Forelimb muscle (tissue), 1 donor: Measurements from ENCODE around the gene RCAN2. TPM values are rescaled to one million over a fixed set of nuclear protein-coding genes. Genes with fewer than 3 reads are reported as not detected.

Experiments used
- DNase-seq: peaks from one replicate; pipeline ENCODE4 v3.0.0-alpha.2; 2013; ENCODE audit warnings: low read depth
- polyA plus RNA-seq: library from polyadenylated mRNA; unstranded; fragments of 120-200 nt; gene quantifications from one replicate; pipeline ENCODE4 v1.2.1, GENCODE V29; 2013; ENCODE audit not compliant: insufficient read length

The RCAN2 gene
- polyA plus RNA-seq, 1 donor = 4.7 TPM

DNA sequence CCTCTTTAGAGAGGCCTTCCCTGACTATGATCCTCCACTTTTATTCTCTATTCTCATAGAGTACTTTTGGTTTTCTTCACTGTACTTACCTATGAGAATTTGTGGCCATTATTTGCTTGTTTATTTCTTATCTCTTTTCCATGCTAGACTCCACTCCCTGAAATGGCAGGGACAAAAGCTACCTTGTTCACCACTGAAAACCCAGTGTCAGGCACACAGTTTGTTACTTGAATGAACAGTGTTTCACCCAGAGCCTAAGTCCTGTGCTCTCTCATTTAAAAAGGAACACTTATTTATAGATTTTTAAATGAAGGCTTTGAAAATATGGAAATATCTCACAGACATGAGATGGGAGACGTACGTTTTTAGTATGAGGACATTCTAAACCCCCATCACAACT is 272.8 kb downstream of the RCAN2 start:
- no peak for DNase-seq

DNA sequence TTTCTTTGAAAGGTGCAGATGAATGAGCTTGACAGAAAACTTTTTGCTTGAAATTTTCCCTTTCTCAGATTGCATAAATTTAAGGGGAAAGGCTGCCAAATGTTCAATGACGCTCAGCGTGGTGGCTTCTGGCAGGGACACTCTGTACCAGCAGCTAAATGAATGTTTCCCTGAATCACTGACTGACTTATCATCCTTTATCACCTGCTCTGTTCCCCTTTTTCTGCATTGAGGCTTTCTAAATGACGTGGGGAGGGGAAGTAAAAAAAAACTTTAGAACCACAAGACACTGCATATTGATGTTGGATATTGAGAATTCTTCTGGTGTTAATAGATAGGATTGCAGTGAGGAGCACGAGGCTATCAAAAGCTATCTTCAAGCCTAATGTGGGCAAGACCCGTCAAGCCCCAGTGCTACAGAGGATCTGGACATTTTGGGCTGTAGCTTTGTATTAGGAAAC is 273.5 kb downstream of the RCAN2 start:
- DNase-seq = no peak

DNA sequence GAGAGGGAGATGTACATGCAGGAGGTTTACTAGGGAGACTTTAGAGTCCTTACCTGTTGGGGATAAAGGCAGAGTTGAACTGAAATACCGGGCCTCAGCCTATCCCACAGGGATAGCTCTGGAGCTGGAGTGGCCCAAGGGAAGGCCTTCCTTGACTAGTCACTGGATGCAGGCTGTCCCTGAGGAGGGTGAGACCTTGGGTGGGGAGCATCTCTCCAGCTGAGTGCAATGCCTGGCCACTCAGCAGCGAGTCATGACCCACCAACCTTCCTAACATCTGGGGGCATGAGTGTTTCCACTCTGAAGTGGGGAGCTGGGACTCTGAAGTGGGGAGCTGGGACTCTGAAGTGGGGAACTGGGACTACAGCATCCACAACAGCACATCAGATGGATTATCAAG is 274.4 kb downstream of the RCAN2 start:
- DNase-seq = no peak

DNA sequence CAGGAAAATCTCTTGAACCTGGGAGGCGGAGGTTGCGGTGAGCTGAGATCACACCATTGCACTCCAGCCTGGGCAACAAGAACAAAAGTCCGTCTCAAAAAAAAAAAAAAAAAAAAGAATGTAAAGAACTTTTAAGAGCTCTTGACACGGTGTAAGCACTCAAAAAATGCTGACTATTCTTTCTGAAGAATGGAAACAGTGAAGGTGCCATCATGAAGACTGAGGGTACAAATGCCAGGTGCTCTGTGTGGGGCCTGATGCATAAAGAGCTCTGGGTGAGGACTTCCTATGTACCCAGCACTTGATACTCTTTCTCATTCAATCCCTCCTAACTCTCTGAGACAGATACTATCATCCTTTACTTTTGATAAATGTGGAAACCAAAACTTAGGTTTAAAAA is 275.5 kb downstream of the RCAN2 start:
- DNase-seq = no peak

DNA sequence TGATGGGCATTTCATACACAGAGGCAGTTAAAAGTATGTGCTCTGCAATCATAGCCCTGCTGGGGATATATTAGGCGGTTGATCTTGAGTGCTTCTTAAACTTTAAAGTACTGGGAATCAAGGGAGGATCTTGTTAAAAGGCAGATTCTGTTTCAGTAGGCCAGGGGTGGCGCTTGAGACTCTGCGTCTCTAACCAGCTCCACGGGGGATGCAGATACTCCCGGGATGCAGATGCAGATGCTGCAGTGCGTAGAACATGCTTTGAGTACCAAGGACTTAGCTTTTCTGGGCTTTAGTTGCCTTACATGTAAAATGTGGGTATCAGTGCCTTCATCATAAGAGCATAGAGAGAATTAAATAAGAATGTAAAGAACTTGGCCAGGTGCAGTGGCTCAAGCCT is 276.0 kb downstream of the RCAN2 start:
- no peak for DNase-seq

DNA sequence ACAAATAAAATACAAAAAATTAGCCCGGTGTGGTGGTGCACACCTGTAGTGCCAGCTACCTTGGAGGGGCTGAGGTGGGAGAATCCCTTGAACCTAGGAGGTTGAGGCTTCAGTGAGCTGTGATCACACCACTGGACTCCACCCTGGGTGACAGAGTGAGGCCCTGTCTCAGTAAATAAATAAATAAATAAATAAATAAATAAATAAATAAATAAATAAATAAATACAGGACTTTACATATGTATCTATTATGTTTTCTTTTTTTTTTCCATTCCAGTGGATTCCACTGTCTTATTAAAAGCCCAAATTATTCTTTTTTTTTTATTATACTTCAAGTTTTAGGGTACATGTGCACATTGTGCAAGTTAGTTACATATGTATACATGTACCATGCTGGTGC is 279.3 kb downstream of the RCAN2 start:
- no peak for DNase-seq

DNA sequence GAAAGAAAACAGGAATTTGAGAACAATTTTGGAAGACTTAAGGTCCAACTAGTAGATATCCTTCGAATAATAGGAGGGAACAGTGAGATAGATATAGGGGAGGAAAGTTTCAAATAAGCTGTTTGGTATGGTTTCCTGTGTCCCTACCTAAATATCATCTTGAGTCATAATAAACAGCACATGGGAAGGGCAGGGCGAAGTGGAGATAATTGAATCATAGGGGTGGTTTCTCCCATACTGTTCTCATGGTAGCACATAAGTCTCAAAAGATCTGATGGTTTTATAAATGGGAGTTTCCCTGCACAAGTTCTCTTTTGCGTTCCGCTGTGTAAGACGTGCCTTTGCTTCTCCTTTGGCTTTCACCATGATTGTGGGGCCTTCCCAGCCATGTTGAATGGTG is 281.0 kb downstream of the RCAN2 start:
- no peak for DNase-seq

DNA sequence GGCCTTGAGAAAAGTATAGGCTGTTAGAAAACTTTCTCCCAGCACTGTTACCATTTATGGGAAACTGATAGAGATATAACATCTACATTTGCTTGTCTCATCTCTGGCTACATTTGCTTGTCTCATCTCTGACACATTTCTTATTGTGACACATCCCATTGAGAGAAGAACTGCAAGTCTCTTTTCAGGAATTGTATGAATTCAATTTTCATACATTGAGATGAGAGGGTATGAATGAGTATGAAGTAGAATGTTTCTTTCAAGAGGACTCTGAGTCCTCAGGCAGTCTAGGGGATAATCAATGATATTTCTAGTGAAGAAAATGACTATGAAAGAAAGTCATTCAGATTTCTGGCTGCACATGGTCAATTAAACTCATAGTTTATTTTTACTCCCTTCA is 282.9 kb downstream of the RCAN2 start:
- DNase-seq = no peak

DNA sequence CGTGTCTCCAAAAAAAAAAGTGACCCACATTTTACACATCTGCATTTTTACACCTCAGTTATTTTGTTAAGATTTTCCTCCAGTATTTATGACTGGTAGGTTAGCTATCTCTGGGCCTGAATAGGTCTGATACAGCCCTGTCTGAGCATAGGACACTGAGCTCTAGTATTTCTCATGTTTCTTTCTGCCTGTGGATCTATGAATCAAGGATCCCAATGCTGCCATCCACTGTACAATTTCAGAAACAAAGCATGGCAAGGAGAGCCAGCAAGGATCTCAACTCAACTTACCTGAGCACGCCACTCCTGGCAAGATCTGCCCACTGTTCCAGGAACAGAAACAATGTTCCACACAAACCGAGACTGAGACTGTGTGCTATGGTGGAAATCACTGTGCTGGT is 284.1 kb downstream of the RCAN2 start:
- no peak for DNase-seq

DNA sequence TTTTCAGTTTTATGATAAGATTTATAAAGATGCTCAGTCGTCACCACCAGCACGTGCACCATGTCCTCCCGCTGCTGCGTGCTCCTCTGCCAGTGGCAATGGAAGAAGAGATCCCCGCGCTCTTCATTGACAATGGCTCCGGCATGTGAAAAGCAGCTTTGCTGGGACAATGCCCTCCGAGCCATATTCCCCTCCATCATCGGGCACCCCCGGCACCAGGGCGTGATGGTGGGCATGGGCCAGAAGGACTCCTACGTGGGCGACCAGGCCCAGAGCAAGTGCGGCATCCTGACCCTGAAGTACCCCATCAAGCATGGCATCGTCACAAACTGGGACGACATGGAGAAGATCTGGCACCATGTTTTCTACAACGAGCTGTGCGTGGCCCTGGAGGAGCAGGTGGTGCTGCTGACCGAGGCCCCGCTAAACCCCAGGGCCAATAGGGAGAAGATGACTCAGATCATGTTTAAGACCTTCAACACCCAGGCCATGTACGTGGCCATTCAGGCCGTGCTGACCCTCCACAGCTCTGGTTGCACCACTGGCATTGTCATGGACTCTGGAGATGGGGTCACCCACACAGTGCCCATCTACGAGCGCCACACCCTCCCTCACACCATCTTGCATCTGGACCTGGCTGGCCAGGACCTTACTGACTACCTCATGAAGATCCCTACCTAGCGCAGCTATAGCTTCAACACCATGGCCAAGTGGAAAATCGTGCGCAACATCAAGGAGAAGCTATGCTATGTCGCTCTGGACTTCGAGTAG is 286.2 kb downstream of the RCAN2 start:
- no peak for DNase-seq

DNA sequence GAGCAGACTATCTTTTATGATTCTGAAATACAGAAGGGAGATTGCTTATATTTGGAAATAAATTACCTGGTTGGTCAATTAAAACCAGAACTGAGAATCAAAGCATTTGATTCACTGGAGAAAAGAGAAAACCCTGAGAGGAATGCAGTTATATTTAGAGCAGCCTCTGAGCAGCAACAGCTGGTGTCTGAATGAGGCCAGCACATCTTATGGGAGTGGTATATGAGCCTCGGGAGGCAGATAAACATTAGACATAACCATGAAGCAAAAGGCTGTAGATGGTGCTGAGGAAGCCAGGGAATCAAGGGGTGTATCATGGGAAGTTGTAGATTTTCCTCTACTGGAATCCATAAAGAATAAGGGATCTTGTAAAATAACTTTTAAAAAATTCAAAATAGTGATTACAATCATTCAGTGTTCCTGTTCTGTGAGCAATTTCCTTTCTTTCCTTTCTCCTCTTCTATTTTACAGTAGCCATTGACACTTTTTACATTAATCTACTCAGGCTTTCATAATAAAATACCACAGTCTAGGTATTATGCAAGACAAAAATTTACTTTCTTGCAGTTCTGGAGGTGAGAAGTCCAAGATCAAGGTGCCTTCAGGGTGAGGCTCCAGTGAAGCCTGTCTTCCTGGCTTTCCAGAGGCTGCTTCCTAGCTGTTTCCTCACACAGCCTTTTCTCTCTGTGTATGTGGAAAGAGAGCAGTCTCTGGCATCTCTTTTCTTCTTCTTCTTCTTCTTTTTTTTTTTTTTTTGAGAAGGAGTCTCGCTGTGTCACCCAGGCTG is 287.7 kb downstream of the RCAN2 start:
- DNase-seq = no peak

DNA sequence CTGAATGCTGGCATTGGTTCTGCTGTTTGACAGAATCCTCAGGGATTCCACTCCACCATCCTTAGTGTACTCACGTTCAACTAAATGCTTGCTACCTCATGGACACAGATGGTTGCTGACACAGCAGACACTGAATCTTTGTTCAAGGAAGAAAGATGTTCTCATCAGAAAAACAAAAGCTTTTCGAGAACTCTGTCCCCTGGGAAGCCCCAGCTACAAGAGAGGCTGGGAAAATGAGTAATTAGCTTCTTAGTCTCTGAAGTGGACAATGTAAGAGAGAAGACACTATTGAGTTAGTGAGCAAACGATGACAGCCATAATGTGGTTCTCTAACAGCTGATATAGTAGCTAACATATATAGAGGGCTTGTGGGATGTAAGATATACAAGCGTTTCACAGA is 289.5 kb downstream of the RCAN2 start:
- no peak for DNase-seq

DNA sequence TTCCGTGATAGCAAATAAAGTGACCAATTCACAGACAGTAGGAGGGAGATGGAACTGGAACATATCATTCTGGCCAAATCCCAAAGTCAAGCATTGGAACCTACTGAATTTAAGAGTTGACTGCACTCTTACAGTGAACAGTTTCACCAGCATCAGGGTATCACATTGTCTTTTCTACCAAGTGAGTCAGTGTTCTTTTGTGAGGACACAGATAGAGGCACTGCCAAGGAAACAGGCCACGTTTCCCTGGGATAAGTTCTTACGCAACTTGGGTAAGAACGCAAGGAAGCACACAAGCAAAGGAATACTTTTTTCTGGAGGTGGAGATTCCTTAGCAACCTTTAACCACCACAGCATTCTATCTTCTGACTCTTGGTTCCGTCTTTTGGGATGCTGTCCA is 291.9 kb downstream of the RCAN2 start:
- DNase-seq = no peak

DNA sequence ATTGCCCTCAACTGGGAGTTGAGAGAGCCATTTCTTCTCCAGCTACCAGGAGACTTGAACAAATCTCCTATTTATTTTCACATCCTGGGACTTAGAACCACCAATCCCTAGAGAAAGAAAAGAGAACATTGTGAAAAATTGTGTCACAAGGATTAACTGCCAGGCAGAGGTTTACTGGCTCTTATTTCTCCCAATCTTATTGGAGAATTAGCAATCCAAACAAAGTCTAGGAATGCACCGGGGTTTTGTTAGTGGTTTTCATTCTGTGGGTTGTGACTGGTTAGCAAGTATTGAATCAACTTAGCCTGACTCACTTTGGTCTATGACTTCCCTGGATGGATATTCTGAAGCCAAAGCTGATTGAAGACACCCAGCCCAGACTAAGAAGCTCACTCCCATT is 299.3 kb downstream of the RCAN2 start:
- no peak for DNase-seq

DNA sequence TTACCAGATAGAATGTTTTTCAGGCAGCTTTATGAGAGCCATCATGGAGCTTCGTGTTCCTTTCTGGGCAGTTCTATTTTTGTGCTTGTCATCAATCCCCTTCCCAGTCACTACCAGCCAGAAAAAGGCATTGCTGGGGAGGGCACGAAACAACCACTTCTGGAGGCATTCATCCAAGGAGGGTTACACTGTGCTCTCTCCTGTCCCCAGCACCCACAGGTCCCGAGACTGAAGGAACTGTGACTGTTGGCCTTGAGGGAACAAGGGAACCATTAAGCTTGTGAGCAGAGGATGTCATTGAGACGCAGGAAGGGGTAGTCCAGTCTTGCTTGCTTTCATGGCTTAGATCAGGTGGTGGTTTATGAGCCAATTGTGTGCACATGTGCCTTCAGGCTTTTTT is 300.4 kb downstream of the RCAN2 start:
- no peak for DNase-seq

DNA sequence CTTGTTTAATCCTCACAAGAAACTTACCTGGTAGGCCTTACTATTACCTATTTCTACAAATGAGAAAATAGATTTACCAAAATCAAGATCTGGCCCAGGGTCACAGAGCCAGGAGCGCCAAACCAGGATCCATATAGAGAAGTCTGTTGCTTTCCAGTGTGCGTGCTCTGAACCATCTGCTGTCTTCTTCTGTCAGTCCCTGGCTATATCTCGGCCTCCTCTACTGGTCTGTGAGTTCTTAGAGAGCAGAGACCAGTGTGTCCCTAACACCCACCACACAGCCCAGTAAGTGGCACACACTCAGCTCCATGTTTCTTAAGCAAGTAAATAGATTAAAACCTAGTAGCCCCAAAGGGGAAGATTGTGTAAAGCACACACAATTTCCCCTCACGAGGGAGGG is 301.5 kb downstream of the RCAN2 start:
- no peak for DNase-seq

DNA sequence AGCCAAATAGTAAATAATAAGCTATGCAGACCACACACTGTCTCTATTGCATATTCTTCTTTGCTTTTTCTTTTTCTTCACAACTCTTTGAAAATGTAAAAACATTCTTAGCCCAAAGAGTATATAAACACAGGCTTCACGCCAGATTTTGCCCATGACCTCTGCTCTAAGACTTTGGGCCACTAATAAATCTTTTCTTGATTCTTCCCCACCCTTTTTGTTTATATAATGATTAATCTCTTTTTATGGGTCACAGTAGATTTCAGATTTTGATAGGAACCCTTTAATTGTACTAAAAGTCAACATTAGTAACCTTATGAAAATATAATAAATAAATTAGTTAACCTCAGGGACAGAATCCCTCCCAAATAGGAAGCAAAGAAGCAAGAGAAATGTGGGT is 304.7 kb downstream of the RCAN2 start:
- DNase-seq = no peak

DNA sequence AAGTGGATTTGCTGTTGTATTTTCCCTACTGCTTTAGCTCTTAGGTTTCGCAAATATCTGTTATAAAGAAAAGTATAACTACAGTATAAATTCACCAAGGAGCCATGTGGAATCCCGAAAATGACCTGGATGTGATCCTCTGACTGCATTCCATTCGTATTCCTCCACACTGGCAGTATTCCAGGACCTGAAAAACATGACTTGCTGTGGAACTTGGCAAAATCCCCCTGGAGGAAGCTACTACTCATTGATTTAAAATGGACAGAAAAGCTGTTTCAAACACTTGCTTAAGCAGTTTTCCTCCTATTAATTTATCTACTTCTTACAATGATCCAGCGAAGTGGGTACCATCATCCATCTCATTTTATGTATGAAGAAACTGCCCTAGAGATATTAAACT is 307.1 kb downstream of the RCAN2 start:
- peak; percentile 14 for DNase-seq

DNA sequence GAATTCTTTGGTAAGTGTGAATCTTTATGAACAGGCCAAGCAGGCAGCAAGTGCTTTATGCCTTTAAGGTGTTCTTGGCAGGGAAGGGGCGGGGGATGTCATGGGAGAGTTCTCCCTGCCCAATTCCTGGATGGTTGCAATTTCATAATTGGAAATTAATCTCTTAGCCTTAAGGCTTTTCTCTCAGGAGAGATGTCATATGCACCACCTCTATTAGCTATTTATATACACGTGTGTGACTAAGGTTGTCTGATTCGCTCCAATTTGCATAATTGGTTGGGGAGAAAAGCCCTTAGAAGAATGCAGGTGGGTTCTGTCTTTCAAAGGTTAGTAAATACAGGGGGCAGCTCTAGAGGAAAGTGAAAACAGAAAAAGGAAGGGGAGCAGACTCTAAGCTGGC is 315.3 kb downstream of the RCAN2 start:
- no peak for DNase-seq

DNA sequence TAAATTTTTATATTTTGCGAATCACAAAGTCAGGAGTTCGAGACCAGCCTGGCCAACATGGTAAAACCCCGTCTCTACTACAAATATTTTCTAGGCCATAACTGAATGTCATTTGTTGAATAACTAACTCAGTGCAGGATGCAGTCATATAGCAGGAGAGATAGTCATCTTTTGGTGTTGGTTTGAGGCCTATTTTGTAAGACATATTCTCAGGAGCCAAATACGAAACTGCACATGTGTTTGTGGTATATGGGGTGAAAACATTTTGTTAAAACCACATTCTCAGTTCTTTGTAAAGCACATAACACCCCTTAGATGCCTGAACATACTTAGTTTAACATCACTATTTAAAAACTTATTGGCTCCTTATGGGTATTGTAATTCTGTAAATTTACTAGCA is 315.8 kb downstream of the RCAN2 start:
- DNase-seq = no peak

DNA sequence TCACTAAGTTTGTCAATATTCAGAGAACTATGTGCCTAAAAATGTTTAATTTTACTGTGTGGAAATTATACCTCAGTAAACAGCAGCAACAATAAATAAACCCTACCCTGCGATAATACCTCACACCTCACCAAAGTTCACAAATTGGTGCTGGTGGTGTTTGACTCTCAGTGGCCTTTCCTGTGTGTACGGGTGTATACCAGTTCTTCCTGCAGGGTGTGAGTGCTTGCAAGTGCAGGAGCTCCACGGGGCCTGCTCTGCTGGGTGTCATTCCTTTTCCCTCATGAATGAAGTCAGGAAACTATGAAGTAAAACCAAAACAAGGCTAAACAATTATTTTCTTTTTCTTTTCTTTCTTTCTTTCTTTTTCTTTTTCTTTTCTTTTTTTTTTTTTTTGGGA is 316.3 kb downstream of the RCAN2 start:
- no peak for DNase-seq

DNA sequence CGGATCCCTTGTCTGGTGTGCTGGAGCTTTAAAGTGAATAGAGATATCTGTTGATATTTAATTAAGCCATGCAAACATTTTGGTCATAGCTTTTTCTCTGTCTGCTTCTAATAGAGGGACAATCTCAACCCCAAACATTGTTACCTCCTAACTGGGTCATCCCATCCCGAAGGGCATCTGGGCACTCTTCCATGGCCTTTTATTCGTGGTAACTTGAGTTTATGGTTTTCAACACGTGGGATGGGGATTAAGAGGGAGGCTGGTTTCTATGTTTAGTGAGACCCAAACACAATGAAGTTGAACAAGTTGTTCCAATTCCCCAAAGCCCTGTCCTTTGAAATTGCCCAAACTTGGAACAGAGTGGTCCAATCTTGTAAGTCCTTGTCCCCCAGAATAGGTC is 319.1 kb downstream of the RCAN2 start:
- no peak for DNase-seq
